Endothelial cell of umbilical vein (primary cell): ENCODE data around the gene CHN1. TPM values are rescaled to one million over a fixed set of nuclear protein-coding genes. Genes with fewer than 3 reads are reported as not detected.

Experiments
- BruUV-seq: library from RNA; stranded (reverse); fragments of 400-500 nt; replicated peaks from 2 replicates; lab custom pipeline; 2021; lab: Mats Ljungman, UMichigan
- CTCF ChIA-PET: fragments of 300-600, 350-600 bp; sonication (Branson Sonifier 250); formaldehyde crosslinking; loops from one replicate; lab custom pipeline; 2021; ENCODE audit warnings: antibody characterized with exemption, inconsistent platforms; lab: Charles Lee
- POLR2A ChIA-PET: fragments of 300-600, 350-600 bp; sonication (Branson Sonifier 250); formaldehyde crosslinking; loops from one replicate; lab custom pipeline; 2021; ENCODE audit warnings: antibody characterized with exemption, inconsistent platforms; lab: Charles Lee
- DNase-seq: peaks from one replicate; pipeline ENCODE4 v3.0.0-alpha.2; 2011; ENCODE audit warnings: low read depth, low spot score
- FAIRE-seq: peaks from 2 replicates; lab custom pipeline; 2011; peaks lifted over from hg19 to GRCh38; lab: Jason Lieb, UNC
- H2AFZ ChIP-seq: 2 replicates; pipeline ENCODE4 v1.6.0; 2012; ENCODE audit warnings: low read depth, low read length, control low read depth, inconsistent platforms
- H3K27ac ChIP-seq: 2 replicates; pipeline ENCODE4 v1.5.1; 2011; ENCODE audit warnings: low read depth, mild to moderate bottlenecking, control low read depth, low read length, moderate library complexity; ENCODE audit not compliant: insufficient read depth
- H3K27me3 ChIP-seq, 2 experiments: 2 replicates each; pipeline versions ENCODE4 v1.6.0 to v1.6.1; 2011; ENCODE audit warnings: low read length in 2 of 2, mixed read lengths in 1 of 2; ENCODE audit not compliant: control insufficient read depth in 2 of 2, insufficient read depth in 2 of 2
- H3K36me3 ChIP-seq, 2 experiments: 2 replicates in 1 of 2; 3 replicates in 1 of 2; pipeline ENCODE4 v1.5.1; 2011; ENCODE audit warnings: low read length in 2 of 2, mild to moderate bottlenecking in 1 of 2, moderate library complexity in 1 of 2; ENCODE audit not compliant: control insufficient read depth in 2 of 2, insufficient read depth in 2 of 2; ENCODE audit errors: extremely low read depth in 1 of 2
- H3K4me1 ChIP-seq: 3 replicates; pipeline ENCODE4 v1.5.1; 2011; ENCODE audit warnings: mild to moderate bottlenecking, low read length; ENCODE audit not compliant: control insufficient read depth, insufficient read depth; ENCODE audit errors: extremely low read depth
- H3K4me2 ChIP-seq: 2 replicates; pipeline ENCODE4 v1.6.1; 2011; ENCODE audit warnings: low read length, control low read depth, mixed read lengths; ENCODE audit not compliant: insufficient read depth
- H3K4me3 ChIP-seq, 3 experiments: fragments of 200-600 bp in 1 of 3; sonication (generic), shearing (Covaris generic) in 1 of 3; replicated peaks in 1 of 3; 2 replicates each; pipeline ENCODE4 v1.5.1; 2011 to 2016; ENCODE audit warnings: control low read depth in 3 of 3, low read length in 3 of 3, mild to moderate bottlenecking in 2 of 3, inconsistent platforms in 1 of 3, low read depth in 1 of 3, moderate library complexity in 1 of 3; ENCODE audit not compliant: insufficient read depth in 1 of 3
- H3K79me2 ChIP-seq: 2 replicates; pipeline ENCODE4 v1.6.0; 2012; ENCODE audit warnings: low read length, inconsistent platforms; ENCODE audit not compliant: control insufficient read depth, insufficient read depth
- H3K9ac ChIP-seq: replicated peaks from 2 replicates; pipeline ENCODE3; 2011; ENCODE audit warnings: low read length, control low read depth; ENCODE audit not compliant: insufficient read depth; ENCODE audit errors: extremely low read depth
- H3K9me1 ChIP-seq: replicated peaks from 3 replicates; pipeline ENCODE4 v1.6.0; 2011; ENCODE audit warnings: mild to moderate bottlenecking, low read length; ENCODE audit not compliant: control insufficient read depth, insufficient read depth; ENCODE audit errors: extremely low read depth
- H3K9me3 ChIP-seq: replicated peaks from 2 replicates; pipeline ENCODE4 v1.5.1; 2012; ENCODE audit warnings: low read length, inconsistent platforms; ENCODE audit not compliant: control insufficient read depth, insufficient read depth
- H4K20me1 ChIP-seq: replicated peaks from 2 replicates; pipeline ENCODE3; 2011; ENCODE audit warnings: mild to moderate bottlenecking, low read length; ENCODE audit not compliant: control insufficient read depth, insufficient read depth; ENCODE audit errors: extremely low read depth
- EZH2 ChIP-seq: IDR thresholded peaks from 2 replicates; pipeline ENCODE4 v1.6.1; 2012; ENCODE audit warnings: borderline replicate concordance, low read depth, mild to moderate bottlenecking, moderate library complexity, low read length, inconsistent platforms; ENCODE audit not compliant: severe bottlenecking
- FOS ChIP-seq: IDR thresholded peaks from 2 replicates; pipeline ENCODE4 v1.6.1; 2011; ENCODE audit warnings: mild to moderate bottlenecking, low read length, moderate library complexity, borderline replicate concordance; ENCODE audit not compliant: insufficient read depth
- GATA2 ChIP-seq: IDR thresholded peaks from 2 replicates; pipeline ENCODE4 v1.7.0; 2011; ENCODE audit warnings: low read depth, mild to moderate bottlenecking, moderate library complexity, mixed read lengths, low read length; ENCODE audit not compliant: insufficient read length, insufficient read depth
- JUN ChIP-seq: IDR thresholded peaks from 2 replicates; pipeline ENCODE4 v1.6.1; 2011; ENCODE audit warnings: borderline replicate concordance, low read depth; ENCODE audit not compliant: insufficient read length, insufficient read depth
- POLR2AphosphoS5 ChIP-seq: IDR thresholded peaks from 2 replicates; pipeline ENCODE4 v1.6.1; 2012; ENCODE audit warnings: low read depth, mild to moderate bottlenecking, control low read depth, low read length, moderate library complexity; ENCODE audit not compliant: insufficient read depth
- dilution Hi-C: fragments of 300-500 bp; cut with MboI; formaldehyde crosslinking; loops from one replicate; pipeline ENCODE4 v1.15.0; 2019; ENCODE audit warnings: low sequenced_read_pairs; ENCODE audit not compliant: extremely low pct_ligation_motif_present
- intact Hi-C: fragments of 100-400 bp; cut with micrococcal nuclease; formaldehyde crosslinking; loops from one replicate; pipeline ENCODE4 v1.10.0; 2022
- polyA plus RNA-seq, 4 experiments: library from polyadenylated mRNA; depleted of rRNA in 3 of 4; stranded (reverse) in 3 of 4; unstranded in 1 of 4; fragments of >200 nt; gene quantifications; 2 replicates each; pipeline versions ENCODE4 v1.2.1 to v1.2.3, GENCODE V29; 2011 to 2012; ENCODE audit warnings: missing spikeins in 1 of 4
- total RNA-seq: library from RNA; stranded (reverse); gene quantifications from 2 replicates; pipeline ENCODE4 v1.2.3, GENCODE V29; 2021
- TF ChIP-seq, protein P1 (sequence below), 2 donors: IDR thresholded peaks; 1 replicate in 1 of 2; 2 replicates in 1 of 2; pipeline ENCODE4 v1.5.1; 2011; ENCODE audit warnings: low read length in 2 of 2, mild to moderate bottlenecking in 2 of 2, moderate library complexity in 2 of 2, control low read depth in 1 of 2, inconsistent platforms in 1 of 2, low read depth in 1 of 2; ENCODE audit not compliant: insufficient read depth in 1 of 2; ENCODE audit errors: extremely low read depth in 1 of 2
- TF ChIP-seq, protein P2 (sequence below): IDR thresholded peaks from 2 replicates; pipeline ENCODE4 v1.6.1; 2011; ENCODE audit not compliant: insufficient read depth, insufficient read length

The CHN1 gene
- total and polyA plus RNA-seq, 2 donors (not counting 3 experiments of a cell fraction or from before 2014, with no cell fraction given) = 23.3 to 24.9 TPM

DNA sequence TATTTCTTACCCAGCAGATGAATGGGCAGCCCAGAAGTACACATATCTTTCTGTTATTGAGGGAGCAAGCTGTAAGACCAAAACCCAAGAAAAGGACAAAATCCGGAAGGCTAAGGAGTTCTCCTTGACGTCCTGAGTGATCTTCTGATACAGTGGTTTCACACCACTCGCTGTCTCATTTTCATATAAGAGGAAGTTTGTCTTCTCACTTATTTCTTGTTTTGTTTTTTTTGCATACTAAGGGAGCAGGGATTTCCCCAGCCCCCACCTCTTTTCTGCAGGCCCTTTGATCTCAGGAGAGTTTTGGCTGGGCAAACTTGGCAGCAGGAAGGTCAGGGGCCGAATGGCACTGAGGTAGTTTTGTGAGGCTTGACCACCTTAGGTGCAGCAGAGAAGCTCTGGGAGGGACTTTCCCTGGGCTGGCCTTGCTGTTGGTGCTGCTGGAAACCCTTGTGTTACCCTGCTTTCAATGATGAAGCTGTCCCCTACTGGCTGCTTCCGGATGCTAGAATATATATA is 254.2 kb downstream of the CHN1 start:
- no peaks in the 10 kb centered on the region for H3K79me2 ChIP-seq
- dilution Hi-C loops (no loop called here), intact Hi-C loops (no loop called here)
- BruUV-seq = no TSS peak
- H3K27me3 ChIP-seq = peaks cover 0 to 2% of the 10 kb centered on the region in 2 experiments
- H3K9ac ChIP-seq = no peak overlapping the region
- FAIRE-seq (no peak), DNase-seq (no peak)
- no peaks in the 10 kb centered on the region for H3K36me3 ChIP-seq
- ChIA-PET POLR2A (no interaction called here), CTCF (interaction anchor here (5.1 kb wide), 1 partner anchor 20 kb away, joined by 97 read pairs; no protein-coding TSS in a partner anchor)
- H3K9me3 ChIP-seq = no peaks in the 10 kb centered on the region
- H3K4me1 ChIP-seq = no peaks in the 10 kb centered on the region
- no peak overlapping the region for H3K27ac ChIP-seq
- H3K4me3 ChIP-seq = no peak overlapping the region
- TF ChIP-seq, protein P1, sequence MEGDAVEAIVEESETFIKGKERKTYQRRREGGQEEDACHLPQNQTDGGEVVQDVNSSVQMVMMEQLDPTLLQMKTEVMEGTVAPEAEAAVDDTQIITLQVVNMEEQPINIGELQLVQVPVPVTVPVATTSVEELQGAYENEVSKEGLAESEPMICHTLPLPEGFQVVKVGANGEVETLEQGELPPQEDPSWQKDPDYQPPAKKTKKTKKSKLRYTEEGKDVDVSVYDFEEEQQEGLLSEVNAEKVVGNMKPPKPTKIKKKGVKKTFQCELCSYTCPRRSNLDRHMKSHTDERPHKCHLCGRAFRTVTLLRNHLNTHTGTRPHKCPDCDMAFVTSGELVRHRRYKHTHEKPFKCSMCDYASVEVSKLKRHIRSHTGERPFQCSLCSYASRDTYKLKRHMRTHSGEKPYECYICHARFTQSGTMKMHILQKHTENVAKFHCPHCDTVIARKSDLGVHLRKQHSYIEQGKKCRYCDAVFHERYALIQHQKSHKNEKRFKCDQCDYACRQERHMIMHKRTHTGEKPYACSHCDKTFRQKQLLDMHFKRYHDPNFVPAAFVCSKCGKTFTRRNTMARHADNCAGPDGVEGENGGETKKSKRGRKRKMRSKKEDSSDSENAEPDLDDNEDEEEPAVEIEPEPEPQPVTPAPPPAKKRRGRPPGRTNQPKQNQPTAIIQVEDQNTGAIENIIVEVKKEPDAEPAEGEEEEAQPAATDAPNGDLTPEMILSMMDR (IDR thresholded peaks at IDR 0.05; ENCODE audit: extremely low read depth in 1 of 2, insufficient read depth in 1 of 2, low read depth in 1 of 2, low read length in 2 of 2) = no peak
- no peak for TF ChIP-seq JUN
- no peak for TF ChIP-seq FOS
- TF ChIP-seq GATA2 = no peak
- TF ChIP-seq POLR2AphosphoS5 = no peak
- no peak for TF ChIP-seq EZH2
- TF ChIP-seq, protein P2, sequence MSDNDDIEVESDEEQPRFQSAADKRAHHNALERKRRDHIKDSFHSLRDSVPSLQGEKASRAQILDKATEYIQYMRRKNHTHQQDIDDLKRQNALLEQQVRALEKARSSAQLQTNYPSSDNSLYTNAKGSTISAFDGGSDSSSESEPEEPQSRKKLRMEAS = no peak
- H2AFZ ChIP-seq = no peak overlapping the region
- no peaks in the 10 kb centered on the region for H3K9me1 ChIP-seq
- no peak overlapping the region for H3K4me2 ChIP-seq
- H4K20me1 ChIP-seq = no peaks in the 10 kb centered on the region
